GM10248 (cell line): ENCODE data around the gene PKDREJ.

ENCODE experiments used
- CTCF ChIA-PET: fragments of 300-600 bp; sonication (Branson Sonifier 250); formaldehyde crosslinking; extraction: SDS; loops from one replicate; lab custom pipeline; 2021; ENCODE audit warnings: antibody characterized with exemption; lab: Yijun Ruan, JAX
- POLR2A ChIA-PET: fragments of 350-650 bp; sonication (Branson Sonifier 250); formaldehyde crosslinking; extraction: SDS; loops from one replicate; lab custom pipeline; 2020; ENCODE audit warnings: antibody characterized with exemption; lab: Yijun Ruan, JAX
- DNase-seq: peaks from one replicate; pipeline ENCODE4 v3.0.0; 2012; ENCODE audit errors: extremely low spot score
- TF ChIP-seq, protein P1 (sequence below): IDR thresholded peaks from 2 replicates; pipeline ENCODE4 v1.5.1; 2012; ENCODE audit warnings: mild to moderate bottlenecking, low read depth; ENCODE audit errors: extremely low read depth, missing control alignments, control extremely low read depth

Gene PKDREJ

DNA sequence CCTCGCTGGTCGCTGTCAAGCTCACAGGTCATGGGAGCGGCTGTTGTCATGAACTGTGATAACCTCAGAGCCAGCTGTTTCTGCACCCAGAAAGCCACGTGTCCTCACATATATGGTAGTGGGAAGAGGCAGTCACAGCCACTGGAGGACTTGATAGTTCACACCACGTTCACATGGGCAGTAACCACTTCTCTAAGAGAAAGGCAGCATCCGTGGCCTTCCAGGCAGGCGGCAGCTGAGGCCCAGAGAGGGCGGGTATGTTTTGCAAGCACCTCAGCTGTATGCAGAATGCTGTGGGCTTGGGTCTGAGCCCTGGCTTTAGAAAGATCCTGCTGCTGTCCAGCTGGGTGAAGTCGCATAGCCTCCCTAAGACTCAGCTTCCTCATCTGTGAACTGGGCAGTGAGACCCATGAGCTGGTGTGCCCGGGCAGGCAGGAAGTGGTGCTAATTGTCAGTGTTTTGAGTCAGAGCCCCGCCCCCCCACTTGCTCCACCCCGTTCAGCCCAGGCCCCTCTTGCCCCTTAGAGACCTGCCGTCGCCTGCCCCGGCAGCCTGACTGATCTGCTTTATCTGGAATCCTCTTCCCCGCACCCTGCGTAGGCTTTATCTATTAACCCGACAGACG lies 18.0 kb upstream of the PKDREJ start:
- ChIA-PET CTCF (interaction anchor here (0.9 to 1.6 kb wide), 4 partner anchors 14 to 117 kb away, joined by 3 to 4 read pairs (median 3); no protein-coding TSS in a partner anchor), POLR2A (interaction anchor here (0.5 kb wide), 1 partner anchor 13 kb away, joined by 3 read pairs; the partner anchor contains the start of gene TTC38)
- DNase-seq, result no peak
- TF ChIP-seq, protein P1, sequence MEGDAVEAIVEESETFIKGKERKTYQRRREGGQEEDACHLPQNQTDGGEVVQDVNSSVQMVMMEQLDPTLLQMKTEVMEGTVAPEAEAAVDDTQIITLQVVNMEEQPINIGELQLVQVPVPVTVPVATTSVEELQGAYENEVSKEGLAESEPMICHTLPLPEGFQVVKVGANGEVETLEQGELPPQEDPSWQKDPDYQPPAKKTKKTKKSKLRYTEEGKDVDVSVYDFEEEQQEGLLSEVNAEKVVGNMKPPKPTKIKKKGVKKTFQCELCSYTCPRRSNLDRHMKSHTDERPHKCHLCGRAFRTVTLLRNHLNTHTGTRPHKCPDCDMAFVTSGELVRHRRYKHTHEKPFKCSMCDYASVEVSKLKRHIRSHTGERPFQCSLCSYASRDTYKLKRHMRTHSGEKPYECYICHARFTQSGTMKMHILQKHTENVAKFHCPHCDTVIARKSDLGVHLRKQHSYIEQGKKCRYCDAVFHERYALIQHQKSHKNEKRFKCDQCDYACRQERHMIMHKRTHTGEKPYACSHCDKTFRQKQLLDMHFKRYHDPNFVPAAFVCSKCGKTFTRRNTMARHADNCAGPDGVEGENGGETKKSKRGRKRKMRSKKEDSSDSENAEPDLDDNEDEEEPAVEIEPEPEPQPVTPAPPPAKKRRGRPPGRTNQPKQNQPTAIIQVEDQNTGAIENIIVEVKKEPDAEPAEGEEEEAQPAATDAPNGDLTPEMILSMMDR, result no peak

DNA sequence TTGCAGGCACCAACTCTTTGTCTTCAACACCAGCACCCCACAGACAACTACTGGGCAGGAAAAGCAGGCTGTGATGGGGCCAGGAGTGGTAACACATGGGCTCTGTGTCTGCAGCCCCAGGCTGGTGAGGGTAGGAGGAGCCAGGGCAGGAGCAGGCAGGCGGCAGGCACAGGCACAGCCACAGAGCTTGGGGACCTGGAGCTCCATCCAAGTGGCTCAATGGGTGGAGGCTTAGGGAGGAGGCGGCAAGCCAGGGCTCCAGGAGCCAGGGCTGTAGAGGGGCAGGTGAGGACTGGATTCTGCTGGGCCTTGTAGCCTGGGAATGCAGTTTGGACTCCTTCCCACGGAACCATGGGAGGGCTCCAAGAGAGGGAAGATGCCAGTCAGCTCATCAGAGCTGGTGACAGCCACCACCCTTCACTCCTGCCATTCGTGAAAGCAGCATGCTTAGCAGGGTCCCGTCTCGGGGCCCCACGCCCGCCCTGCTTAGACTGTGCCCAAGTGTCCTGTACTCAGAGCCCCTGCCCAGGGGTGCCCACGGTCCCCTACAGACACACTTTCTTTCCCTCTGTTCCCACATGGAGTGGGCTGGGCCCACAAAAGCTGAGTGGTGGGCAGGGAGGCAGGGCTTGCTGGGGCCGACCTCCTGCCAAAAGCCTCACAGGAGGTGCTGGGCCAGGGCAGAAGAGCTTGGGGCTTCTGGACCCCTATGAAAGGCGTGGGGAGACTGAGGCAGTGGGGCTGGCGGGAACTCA lies 17.1 kb upstream of the PKDREJ start:
- no peak for DNase-seq
- CTCF ChIA-PET, result interaction anchor here (0.9 to 1.6 kb wide), 4 partner anchors 15 to 116 kb away, joined by 3 to 4 read pairs (median 3); no protein-coding TSS in a partner anchor
- POLR2A ChIA-PET, result interaction anchor here (0.5 kb wide), 1 partner anchor 13 kb away, joined by 3 read pairs; the partner anchor contains the start of gene TTC38
- TF ChIP-seq, protein P1, result no peak

DNA sequence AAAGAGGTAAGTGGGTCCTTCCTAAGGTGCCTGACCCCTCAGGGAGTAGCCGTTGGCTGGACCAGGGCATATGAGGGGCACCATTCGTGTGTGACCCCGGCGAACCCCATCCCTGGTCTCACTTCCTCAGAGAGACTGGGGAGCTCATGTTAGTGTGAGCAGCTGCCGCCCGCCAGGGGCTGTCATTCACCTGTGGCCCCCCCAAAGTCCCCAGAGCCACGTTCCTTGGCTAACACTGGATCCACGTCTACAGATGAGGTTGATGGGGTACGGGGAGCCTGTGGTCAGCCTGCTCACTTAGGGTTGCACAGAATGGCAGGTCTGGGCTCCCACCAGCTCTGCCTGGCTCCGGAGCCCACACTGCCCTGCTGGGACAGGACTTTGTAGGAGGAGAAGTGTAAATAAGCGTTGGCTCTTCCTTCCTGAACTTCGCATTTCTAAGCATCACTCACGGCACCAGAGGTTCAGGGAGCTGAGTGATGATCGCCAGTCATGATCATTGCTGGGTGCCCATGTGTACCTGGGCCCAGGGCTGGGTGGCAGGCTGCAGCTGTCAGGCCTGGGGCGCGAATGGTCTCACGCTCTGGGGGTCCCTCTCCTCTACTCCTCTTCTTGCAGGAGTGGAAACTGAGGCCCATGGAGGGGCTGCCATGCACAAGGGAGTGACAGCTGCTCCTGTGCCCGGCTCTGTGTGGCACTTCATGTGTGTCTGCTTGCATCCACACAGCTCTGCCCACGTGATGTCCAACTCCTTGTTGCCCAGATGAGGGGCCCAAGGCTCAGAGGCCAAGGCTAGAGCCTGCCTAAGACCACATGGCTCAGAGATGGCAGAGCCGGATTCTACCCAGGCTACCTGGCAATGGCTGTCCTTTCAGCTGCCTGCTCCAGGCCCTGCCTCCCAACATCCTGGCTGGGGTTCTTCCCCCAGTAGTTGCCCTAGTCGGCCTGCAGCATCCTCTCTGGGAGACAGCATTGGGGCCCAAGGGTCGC lies 15.8 kb upstream of the PKDREJ start:
- no peak for DNase-seq
- TF ChIP-seq, protein P1, result no peak
- ChIA-PET CTCF (interaction anchor here (0.8 to 1.8 kb wide), 7 partner anchors 9 to 273 kb away, joined by 3 to 10 read pairs (median 4); partner anchors contain the start of gene TTC38), POLR2A (interaction anchor here (0.9 kb wide), 1 partner anchor 17 kb away, joined by 3 read pairs; the partner anchor contains the start of gene GTSE1)

DNA sequence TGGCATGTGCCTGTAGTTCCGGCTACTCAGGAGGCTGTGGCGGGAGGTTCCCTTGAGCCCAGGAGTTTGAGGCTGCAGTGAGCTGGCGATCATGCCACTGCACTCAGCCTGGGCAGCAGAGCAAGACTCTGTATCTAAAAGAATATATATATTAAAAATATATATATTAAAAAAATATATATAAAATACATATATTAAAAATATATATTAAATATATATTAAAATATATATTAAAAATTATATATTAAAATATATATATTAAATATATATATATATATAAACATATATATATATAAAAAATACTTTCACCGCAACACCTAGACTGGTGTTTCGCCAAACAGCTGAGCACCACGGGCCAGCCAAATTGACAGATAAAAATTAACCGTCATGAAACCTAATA lies 13.4 kb upstream of the PKDREJ start:
- ChIA-PET POLR2A (interaction anchor here (1.9 kb wide), 1 partner anchor 9 kb away, joined by 4 read pairs; the partner anchor contains the start of gene TTC38), CTCF (interaction anchor here (0.9 to 1.5 kb wide), 5 partner anchors 11 to 160 kb away, joined by 3 to 4 read pairs (median 3); partner anchors contain the start of gene CDPF1)
- DNase-seq, result no peak
- TF ChIP-seq, protein P1, result no peak

DNA sequence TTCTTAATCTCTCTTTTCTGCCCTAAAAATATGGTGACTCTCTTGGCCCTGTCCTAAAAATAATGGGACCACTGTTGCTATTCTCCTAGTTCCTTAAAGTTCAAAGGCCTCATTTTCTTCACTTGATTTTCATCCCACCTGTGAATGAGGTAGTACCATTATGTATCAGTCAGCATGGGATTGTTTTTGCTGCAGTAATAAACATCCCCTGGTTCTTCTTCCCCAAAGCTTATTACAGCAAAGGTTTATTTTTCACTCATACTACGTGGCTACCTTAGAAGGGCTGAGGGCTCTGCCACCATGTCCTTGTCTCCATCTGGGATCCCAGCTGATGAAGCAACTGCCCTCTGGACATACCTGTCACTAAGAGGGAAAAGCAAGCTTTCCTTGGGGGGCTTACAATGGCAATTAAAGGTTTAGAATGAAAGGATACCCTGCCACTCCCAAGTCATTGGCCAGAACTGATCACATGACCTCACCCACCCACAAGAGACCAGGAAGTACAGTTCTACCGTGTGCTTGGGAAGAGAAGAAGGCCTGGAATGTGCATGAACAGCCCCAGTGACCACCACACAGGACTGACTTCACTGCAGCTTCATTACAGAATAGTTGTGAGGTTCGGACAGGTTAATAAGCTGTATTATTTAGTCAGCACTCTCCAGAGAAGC lies 12.4 kb upstream of the PKDREJ start:
- CTCF ChIA-PET, result interaction anchor here (0.9 to 1.1 kb wide), 2 partner anchors 12 to 35 kb away, joined by 3 to 4 read pairs; no protein-coding TSS in a partner anchor

More for the DNA sequence above, 12.4 kb upstream of the PKDREJ start:
- POLR2A ChIA-PET, result interaction anchor here (1.9 kb wide), 1 partner anchor 8 kb away, joined by 4 read pairs; the partner anchor contains the start of gene TTC38
- TF ChIP-seq, protein P1, result no peak
- no peak for DNase-seq
